HG02571 (cell line): ENCODE data around the gene SLC9A9.

Experiments
- ATAC-seq: cut with Tn5 transposase; IDR thresholded peaks from one replicate; pipeline ENCODE4 v1.9.1; 2021; ENCODE audit warnings: mild to moderate bottlenecking, moderate library complexity; ENCODE audit not compliant: unreplicated experiment

SLC9A9 gene

GRCh38 chr3:143653493-143653892 is 194.8 kb downstream of the SLC9A9 start:
- no peak for ATAC-seq

GRCh38 chr3:143652118-143652517 is 196.2 kb downstream of the SLC9A9 start:
- ATAC-seq: no peak

DNA sequence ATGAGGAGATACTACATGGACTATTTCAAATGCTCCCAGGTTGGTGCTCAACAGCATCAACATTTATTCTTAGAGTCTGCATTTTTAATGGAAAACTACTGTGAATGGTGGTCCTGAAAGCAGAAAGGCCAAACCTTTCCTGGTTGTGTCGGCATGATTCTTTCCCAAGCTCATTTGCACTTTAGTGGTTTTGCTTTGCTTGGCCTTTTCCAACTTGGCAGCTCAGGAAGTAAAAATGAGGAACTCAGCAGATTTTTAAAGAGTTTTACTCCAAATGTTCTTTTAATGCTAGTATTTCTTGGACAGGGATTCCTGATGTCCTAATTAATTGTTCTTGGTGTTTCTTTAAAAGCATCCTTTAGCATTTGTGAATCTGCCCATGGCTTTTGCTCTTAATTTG is 197.4 kb downstream of the SLC9A9 start:
- ATAC-seq: no peak

GRCh38 chr3:143650120-143650519 is 198.1 kb downstream of the SLC9A9 start:
- ATAC-seq: no peak

- ATAC-seq: no peak
Observed at GRCh38 chr3:143648708-143649107, 199.6 kb downstream of the SLC9A9 start.

GRCh38 chr3:143648218-143648617 is 200.1 kb downstream of the SLC9A9 start:
- ATAC-seq: no peak

- ATAC-seq: no peak
Observed at GRCh38 chr3:143644370-143645089, 203.7 kb downstream of the SLC9A9 start.

GRCh38 chr3:143643905-143644304 is 204.4 kb downstream of the SLC9A9 start:
- ATAC-seq: no peak

- ATAC-seq: no peak
Observed at GRCh38 chr3:143640774-143641173, 207.5 kb downstream of the SLC9A9 start.

GRCh38 chr3:143637133-143637532 is 211.1 kb downstream of the SLC9A9 start:
- no peak for ATAC-seq

DNA sequence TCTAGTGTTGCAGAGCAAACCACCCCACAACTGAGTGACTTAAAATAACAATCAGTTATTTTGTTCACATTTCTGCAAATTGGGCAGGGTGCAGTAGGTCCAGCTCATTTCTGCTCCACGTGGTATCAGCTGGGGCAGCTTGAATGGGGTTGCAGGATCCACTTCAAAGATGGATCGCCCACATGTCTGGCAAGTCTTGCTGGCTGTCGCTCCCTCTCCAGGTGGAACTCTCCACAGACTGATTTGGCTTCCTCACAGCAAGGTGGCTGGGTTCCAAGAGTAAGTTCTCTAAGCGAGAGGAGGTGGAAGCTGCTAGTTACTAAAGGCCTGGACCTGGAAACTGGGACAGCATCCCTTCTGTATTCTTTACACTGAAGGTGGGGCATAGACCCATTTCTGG is 213.3 kb downstream of the SLC9A9 start:
- ATAC-seq: no peak

- no peak for ATAC-seq
Observed at GRCh38 chr3:143634427-143634826, 213.8 kb downstream of the SLC9A9 start.

GRCh38 chr3:143633816-143634215 is 214.5 kb downstream of the SLC9A9 start:
- ATAC-seq: no peak

GRCh38 chr3:143629726-143630125 is 218.5 kb downstream of the SLC9A9 start:
- ATAC-seq: no peak

- no peak for ATAC-seq
Observed at GRCh38 chr3:143628971-143629370, 219.3 kb downstream of the SLC9A9 start.

- ATAC-seq: no peak
Observed at GRCh38 chr3:143627336-143627735, 220.9 kb downstream of the SLC9A9 start.

DNA sequence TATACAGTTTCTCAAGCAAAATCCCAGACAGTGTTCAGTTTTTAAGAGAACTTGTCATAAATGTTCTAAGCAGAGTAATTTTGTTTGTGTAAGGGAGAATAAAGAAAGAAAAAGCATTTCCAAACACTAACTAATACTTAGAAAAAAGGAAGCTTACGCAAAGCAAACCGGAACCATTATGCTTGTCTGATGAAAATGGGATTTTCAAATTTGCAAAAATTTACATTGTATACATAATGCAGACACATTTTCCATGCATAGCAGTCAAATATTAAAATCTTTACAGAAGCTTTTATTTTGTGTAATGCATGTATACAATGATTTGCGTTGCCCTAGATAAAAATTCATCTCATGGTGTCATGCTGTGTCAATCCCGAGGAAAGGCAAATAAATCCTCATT is 229.0 kb downstream of the SLC9A9 start:
- no peak for ATAC-seq

DNA sequence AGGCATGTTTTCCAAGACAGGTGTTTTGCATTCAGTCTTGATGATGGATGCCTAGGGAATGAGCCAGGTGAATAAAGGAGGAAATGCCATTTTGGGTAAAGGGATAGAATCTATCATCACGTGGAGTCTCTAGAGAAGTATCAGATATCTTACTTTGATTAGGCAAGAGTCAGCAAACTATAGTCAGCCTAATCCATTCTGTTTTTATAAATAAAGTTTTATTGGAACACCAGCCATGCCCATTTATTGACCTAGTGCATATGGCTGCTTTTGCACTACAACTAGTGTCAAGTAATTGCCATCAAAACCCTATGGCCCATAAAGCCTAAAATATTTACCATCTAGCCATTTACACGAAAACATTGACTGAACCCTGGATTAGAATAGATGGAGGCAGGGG is 231.2 kb downstream of the SLC9A9 start:
- no peak for ATAC-seq

DNA sequence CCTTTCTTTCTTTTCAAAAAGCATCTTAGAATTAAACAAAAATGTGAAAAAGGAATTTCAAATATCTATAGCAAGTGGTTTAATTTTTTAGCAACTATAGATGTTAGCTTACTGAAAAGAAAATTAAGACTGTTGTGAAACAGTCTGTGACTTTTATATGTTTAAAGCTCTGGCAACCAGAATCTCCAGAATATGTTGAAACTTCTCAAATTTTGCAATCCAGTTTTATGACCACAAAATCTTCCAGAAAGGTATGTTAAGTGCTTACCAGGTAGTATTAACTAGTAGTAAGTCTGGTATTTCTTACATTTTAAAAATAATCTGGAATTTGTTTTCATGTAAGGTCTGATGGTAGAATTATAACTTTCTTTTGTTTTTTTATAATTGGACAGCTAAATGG is 235.0 kb downstream of the SLC9A9 start:
- no peak for ATAC-seq

- no peak for ATAC-seq
Observed at GRCh38 chr3:143612541-143612940, 235.7 kb downstream of the SLC9A9 start.

- no peak for ATAC-seq
Observed at GRCh38 chr3:143608966-143609365, 239.3 kb downstream of the SLC9A9 start.

DNA sequence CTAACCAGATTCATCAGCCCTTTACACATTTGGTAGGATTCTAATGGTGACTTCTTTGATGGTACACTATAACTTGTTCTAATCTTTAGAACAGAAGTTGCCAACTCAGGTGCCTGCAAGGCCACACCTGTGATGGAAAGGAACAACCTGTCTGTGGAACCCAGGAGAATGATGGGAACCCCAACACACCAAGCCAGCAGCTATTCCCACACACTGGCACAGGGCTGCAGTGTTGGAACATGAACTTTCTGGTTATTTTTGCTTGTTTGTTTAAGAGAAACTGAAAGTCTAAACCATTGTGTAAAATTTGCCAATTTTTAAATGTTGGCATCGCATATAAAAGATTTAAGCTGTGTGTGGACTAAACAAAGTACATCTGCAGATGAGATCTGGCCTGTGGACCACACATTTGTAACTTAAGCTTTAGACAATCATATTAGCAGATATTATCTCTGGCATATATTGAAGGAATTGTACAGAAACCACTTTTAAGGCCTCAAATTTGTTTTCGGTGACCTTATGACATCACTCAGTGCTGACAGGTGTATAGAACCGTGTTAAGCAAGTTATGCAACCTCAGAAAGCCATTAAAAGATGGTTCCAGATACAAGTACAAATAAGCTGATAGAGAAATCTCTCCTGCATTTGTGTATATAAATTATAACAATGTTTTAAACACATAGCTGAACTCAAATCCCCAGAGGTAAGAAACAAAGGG is 242.9 kb downstream of the SLC9A9 start:
- no peak for ATAC-seq
